Adipose tissue (tissue), 3 donors: ENCODE data around the gene OOSP4A. TPM values are rescaled to one million over a fixed set of nuclear protein-coding genes. Genes with fewer than 3 reads are reported as not detected.
"Not testable (repeated sequence)": the region's sequence is repeated elsewhere in the genome, so short reads cannot be mapped to it uniquely, and the experiment has no call there.

Source experiments
- H3K27ac ChIP-seq: one replicate; pipeline ENCODE4 v1.5.1; 2013; ENCODE audit warnings: low read depth, low read length
- WGBS, 3 donors: extraction: QIAGEN DNeasy Blood & Tissue Kit; methylation state at CpG; one replicate each; pipeline ENCODE4 v1.1.7; 2013; 5-methylcytosine and 5-hydroxymethylcytosine counted together
- polyA plus RNA-seq, 3 donors: library from polyadenylated mRNA; stranded (reverse); fragments of 200-250 nt; gene quantifications; one replicate each; pipeline ENCODE4 v1.2.3, GENCODE V29; 2013
- donor health status: healthy with polysubstance abuse.
- donor health status: Bipolar disorder and iron deficiency.
- donor health status: healthy.

The OOSP4A gene
- polyA plus RNA-seq, 3 donors: not detected

DNA sequence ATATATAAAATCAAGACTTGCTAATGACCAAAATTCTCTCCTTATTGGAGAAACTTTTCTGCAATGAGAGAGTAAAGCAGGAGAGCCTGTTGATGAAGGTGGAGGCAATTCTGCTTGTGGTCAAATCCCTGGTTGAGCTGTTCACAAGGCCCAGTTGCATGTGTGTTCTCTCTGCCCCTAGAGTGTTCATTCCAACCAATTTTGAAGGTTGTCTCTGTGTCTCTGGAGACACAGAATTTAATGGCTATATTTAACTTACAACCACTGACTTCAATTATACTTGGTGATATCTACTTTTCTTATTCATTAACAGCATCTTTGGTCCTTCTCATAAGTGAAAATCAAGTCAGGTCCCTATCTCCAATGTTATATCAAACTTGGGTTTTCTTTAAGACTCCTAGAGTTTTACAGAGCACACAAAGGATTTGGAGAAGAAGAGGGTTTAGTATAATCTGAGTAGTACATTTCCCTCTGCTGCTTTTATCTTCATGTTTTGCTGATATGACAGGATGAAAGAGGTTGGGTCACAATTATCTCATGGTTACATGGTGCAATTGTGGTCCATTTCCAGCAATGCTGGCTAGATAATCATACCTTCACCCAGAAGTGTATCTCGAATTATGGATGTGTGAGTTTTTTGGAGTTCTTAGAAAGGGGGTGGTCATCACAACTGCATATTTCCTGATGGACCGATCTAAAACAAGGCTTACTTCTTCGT, 4.0 kb downstream of the OOSP4A start:
- H3K27ac ChIP-seq: no peak overlapping the region
- WGBS, 3 donors: 84 to 97% (median 89%) methylated on average over 3 of the region's 3 CpGs

DNA sequence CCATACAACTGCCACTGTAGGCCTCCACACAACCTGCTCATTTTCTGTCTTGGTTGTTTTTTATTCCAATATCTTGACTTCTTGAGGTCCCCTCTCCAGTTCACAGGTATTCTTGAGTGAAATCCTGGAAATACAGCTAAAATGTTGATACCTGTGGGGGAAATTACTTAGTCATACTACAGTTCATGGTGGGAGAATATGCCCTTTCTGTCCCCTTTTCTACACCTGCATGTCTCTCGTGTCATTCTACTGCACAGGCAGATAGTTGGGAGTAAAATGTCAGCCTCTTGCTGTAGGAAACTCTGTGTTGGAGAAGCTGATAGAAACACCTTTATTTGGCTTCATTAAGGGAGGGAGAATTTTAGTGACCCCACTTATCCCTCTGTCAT, 4.6 kb downstream of the OOSP4A start:
- no peak overlapping the region for H3K27ac ChIP-seq
- 74 to 88% (median 83%) methylated on average over 1 of the region's 1 CpG for WGBS, 3 donors

DNA sequence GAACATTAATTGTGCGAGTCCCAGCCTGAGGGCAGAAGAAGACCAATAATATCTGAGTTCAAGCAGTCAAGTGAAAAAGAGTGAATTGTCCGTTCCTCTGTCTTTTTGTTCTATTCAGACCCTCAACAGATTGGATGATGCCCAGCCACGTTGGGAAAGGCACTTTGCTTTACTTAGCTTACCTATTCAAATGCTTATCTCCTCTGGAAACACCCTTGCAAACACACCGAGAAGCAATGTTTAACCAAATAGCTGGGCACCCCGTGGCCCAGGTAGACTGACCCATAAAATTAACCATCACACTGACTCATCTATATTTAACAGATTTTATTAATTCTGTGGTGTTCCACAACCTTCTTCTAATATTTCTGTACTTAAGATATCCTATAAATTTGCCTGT, 9.3 kb downstream of the OOSP4A start:
- H3K27ac ChIP-seq: no peak overlapping the region
- 50 to 78% (median 72%) methylated on average over 5 of the region's 5 CpGs for WGBS, 3 donors

DNA sequence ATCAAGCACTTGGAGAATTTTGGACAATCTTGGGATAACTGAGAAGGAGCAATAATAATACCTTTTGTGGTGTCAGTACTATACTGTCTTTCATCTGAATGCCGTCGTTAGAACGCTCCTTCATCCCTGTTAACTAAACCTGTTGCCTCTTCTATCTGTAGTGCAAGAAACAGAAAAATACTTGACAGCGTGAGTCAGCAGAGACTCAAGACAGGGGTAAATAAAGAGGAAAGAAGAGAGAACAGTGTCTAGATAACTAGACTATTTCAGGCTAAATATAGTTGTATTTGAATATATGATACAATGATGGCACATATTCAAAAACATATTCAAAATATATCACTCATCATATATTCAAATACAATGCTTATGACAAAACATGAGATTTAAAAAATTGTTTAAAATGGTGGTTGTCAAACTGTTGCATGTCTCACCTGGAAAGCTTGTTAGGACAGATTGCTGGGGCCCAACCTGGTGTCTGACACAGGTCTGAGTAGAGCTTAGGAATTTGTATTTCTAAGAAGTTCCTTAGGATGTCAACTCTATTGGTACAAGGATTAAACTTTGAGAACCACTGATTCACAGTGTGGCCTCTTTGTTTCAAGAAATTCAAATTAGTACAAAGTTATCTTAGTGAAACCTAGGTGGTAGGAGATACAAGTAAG, 17.4 kb downstream of the OOSP4A start:
- H3K27ac ChIP-seq: no peak overlapping the region
- WGBS, 3 donors: 94 to 97% (median 96%) methylated on average over 4 of the region's 4 CpGs

DNA sequence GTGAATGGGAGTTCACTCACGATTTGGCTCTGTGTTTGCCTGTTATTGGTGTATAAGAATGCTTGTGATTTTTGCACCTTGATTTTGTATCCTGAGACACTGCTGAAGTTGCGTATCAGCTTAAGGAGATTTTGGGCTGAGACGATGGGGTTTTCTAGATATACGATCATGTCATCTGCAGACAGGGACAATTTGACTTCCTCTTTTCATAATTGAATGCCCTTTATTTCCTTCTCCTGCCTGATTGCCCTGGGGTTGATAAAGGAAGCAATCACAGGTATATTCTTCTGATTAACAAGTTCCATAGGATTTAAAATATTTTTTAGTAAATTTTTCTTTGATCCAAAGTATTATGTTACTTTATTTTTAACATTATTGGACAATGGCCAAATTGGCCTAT, 18.2 kb downstream of the OOSP4A start:
- WGBS, 3 donors: 47 to 66% (median 52%) methylated on average over 4 of the region's 4 CpGs
- H3K27ac ChIP-seq: not testable (repeated sequence)

- H3K27ac ChIP-seq: no peak overlapping the region
- 74 to 97% (median 85%) methylated on average over 1 of the region's 1 CpG for WGBS, 3 donors
Measured at GRCh38 chr11:59983212-59983611, 19.4 kb downstream of the OOSP4A start.

- H3K27ac ChIP-seq: no peak overlapping the region
- 87 to 94% (median 92%) methylated on average over 3 of the region's 3 CpGs for WGBS, 3 donors
Measured at GRCh38 chr11:59984368-59984767, 20.5 kb downstream of the OOSP4A start.

GRCh38 chr11:59990421-59990820, 26.6 kb downstream of the OOSP4A start:
- H3K27ac ChIP-seq: no peak overlapping the region
- WGBS, 3 donors: 68 to 82% (median 73%) methylated on average over 1 of the region's 1 CpG

DNA sequence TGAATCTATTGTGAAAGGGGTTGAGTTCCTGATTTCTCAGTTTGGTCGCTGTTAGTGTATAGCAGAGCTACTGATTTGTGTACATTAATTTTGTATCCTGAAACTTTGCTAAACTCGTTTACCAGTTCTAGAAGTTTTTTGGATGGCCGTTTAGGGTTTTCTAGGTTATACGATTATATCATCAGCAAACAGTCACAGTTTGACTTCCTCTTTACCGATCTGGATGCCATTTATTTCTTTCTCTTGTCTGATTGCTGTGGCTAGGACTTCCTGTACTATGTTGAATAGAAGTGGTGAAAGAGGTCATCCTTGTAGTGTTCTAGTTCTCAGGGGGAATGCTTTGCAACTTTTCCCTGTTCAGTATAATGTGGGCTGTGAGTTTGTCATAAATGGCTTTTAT, 28.6 kb downstream of the OOSP4A start:
- H3K27ac ChIP-seq: no peak overlapping the region
- 42 to 75% (median 47%) methylated on average over 5 of the region's 5 CpGs for WGBS, 3 donors

- WGBS, 3 donors: 76 to 84% (median 78%) methylated on average over 2 of the region's 2 CpGs
- no peak overlapping the region for H3K27ac ChIP-seq
Measured at GRCh38 chr11:59997800-59998199, 34.0 kb downstream of the OOSP4A start.

DNA sequence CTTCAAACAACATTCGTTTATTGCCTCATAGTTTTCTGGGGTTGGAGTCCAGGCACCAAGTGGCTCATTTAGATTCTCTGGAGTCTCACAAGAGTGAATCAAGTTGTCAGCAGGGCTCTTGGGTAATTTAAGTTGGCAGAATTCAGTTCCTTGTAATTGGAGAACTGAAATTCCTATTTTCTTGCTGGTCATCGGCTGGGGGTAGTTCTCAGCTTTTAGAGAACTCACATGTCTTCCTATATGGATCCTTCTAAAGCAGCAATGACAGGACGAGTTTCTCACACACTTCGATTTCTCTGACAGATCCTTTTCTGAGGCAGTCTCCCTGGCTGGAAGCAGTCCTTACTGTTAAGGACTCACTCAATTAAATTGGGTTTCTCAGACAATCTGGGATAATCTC, 35.9 kb downstream of the OOSP4A start:
- WGBS, 3 donors: 61 to 82% (median 72%) methylated on average over 4 of the region's 4 CpGs
- no peak overlapping the region for H3K27ac ChIP-seq

DNA sequence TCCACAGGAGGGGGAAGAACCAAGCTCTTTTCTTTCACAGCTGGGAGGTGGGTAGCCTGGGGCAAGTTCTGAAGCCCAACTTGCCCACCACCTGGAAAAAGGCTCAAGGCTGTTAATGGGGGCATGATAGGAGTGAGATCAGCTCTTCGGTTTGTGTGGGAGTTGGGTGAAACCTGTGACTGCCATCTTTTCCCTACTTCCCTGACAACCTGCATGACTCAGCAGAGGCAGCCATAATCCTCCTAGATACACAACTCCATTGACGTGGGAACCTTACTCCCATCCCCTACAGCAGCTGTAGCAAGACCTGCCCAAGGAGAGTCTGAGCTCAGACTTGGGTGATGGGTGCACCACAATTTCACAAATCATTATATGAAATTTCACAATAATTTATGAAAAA, 39.9 kb downstream of the OOSP4A start:
- 68 to 81% (median 79%) methylated on average over 2 of the region's 2 CpGs for WGBS, 3 donors
- no peak overlapping the region for H3K27ac ChIP-seq

- H3K27ac ChIP-seq: no peak overlapping the region
- 89 to 96% (median 90%) methylated on average over 1 of the region's 1 CpG for WGBS, 3 donors
Measured at GRCh38 chr11:60005360-60005759, 41.5 kb downstream of the OOSP4A start.

DNA sequence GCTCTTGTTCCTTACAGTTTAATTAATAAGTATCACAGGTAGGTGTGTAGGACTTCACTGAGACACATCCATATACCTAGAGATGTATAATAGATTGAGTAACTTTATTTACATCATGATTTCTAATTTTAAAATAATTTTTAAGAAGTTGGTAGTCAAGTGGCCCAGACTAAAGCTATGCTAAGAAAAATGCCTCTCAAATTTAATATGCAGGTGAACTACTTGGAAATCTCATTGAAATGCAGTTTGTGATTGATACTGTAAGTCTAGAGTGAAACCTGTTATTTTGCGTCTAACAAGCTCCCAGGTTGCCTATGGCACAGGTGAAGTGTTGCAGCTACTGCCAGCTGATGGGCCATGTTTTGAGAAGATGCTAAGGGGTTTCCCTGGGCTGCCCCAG, 53.0 kb downstream of the OOSP4A start, which contains the start of gene OOSP4B:
Gene OOSP4B (plus strand): TSS at position 301 of the 400 bp plus-strand sequence.
- H3K27ac ChIP-seq: no peak within 1 kb of the TSS
- 88 to 97% (median 91%) methylated on average over 1 of the region's 1 CpG for WGBS, 3 donors

DNA sequence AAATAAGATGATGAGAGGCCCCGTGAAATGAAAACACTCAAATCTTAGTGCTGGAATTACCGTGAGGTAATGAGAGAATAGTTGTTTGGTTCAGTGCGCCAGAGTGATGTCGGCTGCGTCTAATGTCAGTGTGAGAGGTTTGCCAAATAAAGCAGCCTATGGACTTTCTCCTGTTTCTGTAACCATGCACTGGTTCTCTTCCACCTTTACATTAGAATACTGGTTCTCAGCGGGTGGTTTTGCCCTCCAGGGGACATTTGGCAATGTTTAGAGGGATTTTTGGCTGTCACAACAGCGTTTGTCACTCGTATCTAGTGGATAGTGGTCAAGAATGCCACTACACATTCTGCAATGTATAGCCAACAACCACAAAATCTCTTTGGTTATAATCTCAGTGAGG, 54.2 kb downstream of the OOSP4A start:
- H3K27ac ChIP-seq: no peak overlapping the region
- 54 to 82% (median 57%) methylated on average over 8 of the region's 8 CpGs for WGBS, 3 donors

Other genes starting within 250 kb of the OOSP4A start
- gene STX3, start 208.7 kb upstream of the OOSP4A start, polyA plus RNA-seq: 10 to 100 TPM; 10.0 to 11.7 (median 11.4) TPM
- gene MRPL16, start 153.3 kb upstream of the OOSP4A start, polyA plus RNA-seq: 10 to 100 TPM; 32.5 to 54.1 (median 52.7) TPM
- gene CBLIF, start 118.5 kb upstream of the OOSP4A start, polyA plus RNA-seq: 100 to 1,000 TPM in 1 of 3 donors, 1 to 10 TPM in 1, under 1 TPM in 1; 0.03 to 160 (median 2.1) TPM
- gene TCN1, start 97.5 kb upstream of the OOSP4A start, polyA plus RNA-seq: 1 to 10 TPM in 2 of 3 donors, under 1 TPM in 1; 0.79 to 6.4 (median 1.3) TPM
- gene OOSP3, start 85.3 kb upstream of the OOSP4A start, polyA plus RNA-seq: not detected
- not detected for gene OOSP1, start 25.6 kb upstream of the OOSP4A start, polyA plus RNA-seq
- gene OOSP4B, start 53.1 kb downstream of the OOSP4A start, polyA plus RNA-seq: not detected
- gene OOSP2, start 76.4 kb downstream of the OOSP4A start, polyA plus RNA-seq: not detected
- 1 to 10 TPM in 1 of 3 donors, under 1 TPM in 1, not detected in 1; 0.07 to 1.1 TPM for gene MS4A3, start 92.6 kb downstream of the OOSP4A start, polyA plus RNA-seq
- gene MS4A2, start 124.6 kb downstream of the OOSP4A start, polyA plus RNA-seq: under 1 TPM in 2 of 3 donors, not detected in 1; 0.09 to 0.34 TPM
- gene MS4A6A, start 219.1 kb downstream of the OOSP4A start, polyA plus RNA-seq: 10 to 100 TPM; 13.2 to 84.0 (median 76.3) TPM